Occipital lobe (tissue), 2 donors: ENCODE measurements around the gene GPHN. TPM values are rescaled to one million over a fixed set of nuclear protein-coding genes. Genes with fewer than 3 reads are reported as not detected.

Experiments
- DNase-seq: peaks from one replicate; lab custom pipeline; 2025; lab: John Stamatoyannopoulos, UW
- total RNA-seq: library from RNA; depleted of rRNA; stranded (reverse); fragments of >200 nt; gene quantifications from one replicate; pipeline ENCODE4 v1.2.3, GENCODE V29; 2014

The GPHN gene
- total RNA-seq, 1 donor from 2014 or later = 110 TPM

DNA sequence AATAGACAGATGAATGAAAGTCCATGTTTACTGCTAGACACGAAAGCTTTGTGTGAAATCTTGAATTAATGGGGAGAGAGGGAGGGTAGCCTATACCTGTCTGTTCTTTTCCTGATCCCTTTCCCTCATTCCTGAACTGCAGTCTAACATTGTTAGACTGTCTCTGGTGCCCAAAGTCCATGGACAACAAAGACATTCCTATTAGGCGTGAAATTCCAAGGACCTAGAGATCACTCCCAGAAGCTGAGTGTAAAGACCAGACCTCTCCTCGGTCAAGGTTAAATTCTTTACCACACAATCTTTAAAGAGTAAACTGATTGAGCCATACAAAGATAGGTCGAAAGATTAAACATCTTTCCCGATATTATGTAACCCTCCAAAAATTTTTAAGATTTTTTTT, 410.6 kb downstream of the GPHN start:
- DNase-seq = no peak

- no peak for DNase-seq
These were observed 412.2 kb downstream of the GPHN start for GRCh38 chr14:66920196-66920595.

- DNase-seq = no peak
These were observed 415.3 kb downstream of the GPHN start for GRCh38 chr14:66923251-66923650.

GRCh38 chr14:66939409-66939808, 431.5 kb downstream of the GPHN start:
- no peak for DNase-seq

DNA sequence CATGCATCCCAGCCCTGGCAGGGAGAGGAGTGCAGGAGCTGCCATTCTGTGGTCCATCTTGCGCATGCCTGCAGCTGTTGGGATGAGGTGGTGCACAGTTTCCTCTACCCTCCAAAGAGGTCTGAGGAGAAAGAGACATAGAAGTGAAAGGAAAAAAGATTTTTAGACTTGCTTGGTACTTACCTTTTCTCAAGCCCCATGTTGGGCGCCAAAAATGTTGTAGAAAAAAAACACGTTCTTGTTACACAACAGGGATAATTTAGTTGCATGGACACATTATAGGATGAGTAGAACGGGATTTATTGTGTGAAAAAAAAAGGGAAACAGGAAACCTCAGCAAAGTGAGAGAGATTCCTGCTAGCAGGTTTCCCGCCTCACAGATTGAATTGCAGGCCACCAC, 436.9 kb downstream of the GPHN start:
- no peak for DNase-seq

- no peak for DNase-seq
These were observed 447.2 kb downstream of the GPHN start for GRCh38 chr14:66955159-66955558.

DNA sequence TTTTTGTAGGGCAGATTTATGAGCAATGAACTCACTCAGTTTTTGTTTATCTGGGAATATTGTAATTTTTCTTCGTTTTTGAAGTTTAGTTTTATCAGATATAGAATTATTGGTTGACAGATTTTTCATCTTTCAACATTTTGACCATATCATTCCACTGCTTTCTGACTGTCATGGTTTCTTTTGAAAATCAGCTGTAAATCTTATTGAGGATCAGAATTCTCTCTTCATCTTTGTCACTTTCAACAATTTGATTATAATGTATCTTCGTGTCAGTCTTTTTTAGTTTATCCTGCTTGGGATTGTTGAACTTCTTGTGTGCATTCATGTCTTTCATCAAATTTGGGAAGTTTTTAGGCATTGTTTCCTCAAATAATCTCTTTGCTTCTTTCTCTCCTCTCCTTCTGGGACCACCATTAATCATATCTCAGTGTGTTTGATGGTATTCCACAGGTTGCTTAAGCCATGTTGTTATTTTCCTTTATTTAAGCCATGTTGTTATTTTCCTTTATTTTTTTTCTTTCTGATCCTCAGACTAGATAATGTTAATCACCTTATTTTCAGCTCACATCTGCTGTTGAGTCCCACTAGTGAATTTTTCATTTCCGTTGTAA, 451.6 kb downstream of the GPHN start:
- DNase-seq = no peak

DNA sequence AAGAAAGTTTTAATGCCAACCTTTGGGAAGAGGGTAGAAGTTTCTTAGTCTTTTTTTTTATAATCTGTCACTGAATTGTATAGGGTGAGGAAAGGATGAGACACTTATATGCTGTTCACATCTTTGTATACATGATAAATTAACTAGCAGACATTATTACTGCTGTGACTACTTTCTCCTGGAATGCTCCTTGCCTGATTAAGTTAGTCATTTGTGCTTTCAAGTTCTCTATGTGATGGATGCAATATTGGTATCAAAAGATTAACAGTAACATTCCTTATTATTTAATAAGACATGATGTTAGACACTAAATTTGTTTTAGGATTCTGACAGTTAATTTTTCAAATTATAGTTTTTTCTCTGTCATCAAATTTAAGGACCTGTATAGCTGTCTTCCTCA, 457.9 kb downstream of the GPHN start:
- no peak for DNase-seq

DNA sequence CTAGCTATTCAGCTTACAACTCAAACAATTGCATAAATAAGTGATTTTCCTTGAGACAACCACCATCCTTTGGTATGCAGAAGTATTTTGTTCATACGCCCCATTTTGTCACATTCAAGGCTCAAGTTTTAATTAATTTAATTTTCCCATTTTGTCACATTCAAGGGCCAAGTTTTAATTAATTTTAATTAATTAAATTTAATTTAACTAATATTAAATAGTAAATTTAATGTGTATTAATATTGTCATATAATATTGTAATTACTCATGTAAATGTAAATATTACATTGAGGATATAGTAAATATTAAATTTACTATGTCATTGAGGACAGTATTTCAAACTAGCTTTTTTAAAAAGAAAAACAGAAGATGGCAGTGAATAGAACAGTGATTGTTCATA, 464.5 kb downstream of the GPHN start:
- DNase-seq = no peak

- DNase-seq = no peak
These were observed 466.6 kb downstream of the GPHN start for GRCh38 chr14:66974397-66975025.

DNA sequence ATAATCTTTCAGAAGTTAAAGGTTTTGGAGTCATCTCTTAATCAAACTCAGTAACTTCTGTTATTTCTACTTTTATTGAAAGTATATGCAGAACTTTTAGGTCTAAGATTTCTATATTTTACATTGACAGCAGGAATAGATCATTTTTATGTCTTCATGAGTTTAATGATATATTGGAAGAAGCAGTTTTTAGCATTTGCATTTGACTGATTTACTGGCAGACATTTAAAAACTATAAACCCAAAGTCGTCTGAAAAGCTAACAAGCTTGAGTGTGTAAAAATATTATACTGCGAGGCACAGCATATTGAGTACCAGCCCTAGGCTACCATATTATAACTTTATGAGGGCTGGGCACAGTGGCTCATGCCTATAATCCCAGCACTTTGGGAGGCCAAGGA, 467.3 kb downstream of the GPHN start:
- DNase-seq = no peak

DNA sequence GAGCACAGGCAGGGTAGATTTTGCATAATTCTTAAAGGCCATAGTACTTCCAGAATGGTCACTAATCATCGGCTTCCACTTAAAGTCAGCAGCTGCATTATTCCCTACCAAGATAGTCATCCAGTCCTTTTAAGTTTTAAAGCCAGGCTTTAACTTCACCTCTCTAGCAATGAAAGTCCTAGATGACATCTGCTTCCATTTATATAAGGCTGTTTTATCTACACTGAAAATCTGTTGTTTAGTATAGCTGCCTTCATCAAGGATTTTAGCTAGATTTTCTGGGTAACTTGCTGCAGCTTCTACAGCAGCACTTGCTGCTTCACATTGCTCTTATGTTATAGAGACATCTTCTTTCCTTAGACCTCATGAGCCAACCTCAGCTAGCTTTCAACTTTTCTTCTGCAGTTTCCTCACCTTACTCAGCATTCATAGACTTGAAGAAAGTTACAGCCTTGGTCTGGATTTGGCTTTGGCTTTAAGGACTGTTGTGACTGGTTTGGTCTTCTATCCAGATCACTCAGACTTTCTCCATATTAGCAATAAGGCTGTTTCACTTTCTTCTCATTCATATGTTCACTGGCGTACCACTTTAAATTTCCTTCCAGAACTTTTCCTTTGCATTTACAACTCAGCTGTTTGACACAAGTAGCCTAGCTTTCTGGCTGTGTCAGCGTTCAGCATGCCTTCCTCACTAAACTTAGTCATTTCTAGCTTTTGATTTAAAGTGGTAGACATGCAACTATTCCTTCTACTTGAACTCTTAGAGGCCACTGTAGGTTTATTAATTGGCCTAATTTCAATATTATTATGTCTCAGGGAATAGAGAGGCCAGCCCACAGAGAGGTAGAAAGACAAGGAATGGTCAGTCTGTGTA, 471.4 kb downstream of the GPHN start:
- DNase-seq = no peak

DNA sequence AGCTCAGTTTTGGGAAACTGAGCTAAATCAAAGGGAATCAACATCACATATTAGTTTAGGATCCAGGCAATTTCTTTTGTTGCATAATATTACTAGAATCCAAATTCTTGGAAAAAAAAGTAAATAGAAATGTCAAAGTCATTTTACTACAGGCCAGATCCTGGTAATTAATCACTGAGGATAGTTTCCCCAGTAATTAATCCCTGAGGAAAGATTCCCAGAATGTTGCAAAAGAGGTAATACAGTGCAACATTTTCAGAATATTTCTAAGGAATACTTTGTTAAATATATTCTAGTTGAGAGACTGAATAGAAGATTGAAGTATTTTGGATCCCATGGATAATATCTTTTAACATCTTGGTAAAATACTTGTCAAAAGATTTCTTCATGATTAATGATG, 474.3 kb downstream of the GPHN start:
- no peak for DNase-seq

- DNase-seq = no peak
These were observed 484.8 kb downstream of the GPHN start for GRCh38 chr14:66992776-66993175.

DNA sequence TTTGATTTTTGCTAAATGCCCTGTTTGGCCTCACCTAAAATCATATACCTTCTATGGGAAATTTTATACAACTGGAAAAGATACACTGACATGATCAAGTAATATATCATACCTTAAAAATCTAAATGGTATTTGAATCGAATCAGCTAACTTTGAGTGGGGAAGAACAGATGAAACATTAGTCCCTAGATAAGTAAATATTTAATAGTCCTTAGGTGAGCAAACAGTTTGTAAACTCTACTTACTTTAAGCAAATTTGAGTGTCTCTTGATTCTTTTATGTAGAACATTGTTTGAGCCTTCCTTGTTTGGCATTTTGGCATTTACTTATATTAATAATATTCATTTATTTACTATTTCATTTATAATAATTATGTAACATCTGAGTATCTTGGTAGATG, 485.6 kb downstream of the GPHN start:
- no peak for DNase-seq

DNA sequence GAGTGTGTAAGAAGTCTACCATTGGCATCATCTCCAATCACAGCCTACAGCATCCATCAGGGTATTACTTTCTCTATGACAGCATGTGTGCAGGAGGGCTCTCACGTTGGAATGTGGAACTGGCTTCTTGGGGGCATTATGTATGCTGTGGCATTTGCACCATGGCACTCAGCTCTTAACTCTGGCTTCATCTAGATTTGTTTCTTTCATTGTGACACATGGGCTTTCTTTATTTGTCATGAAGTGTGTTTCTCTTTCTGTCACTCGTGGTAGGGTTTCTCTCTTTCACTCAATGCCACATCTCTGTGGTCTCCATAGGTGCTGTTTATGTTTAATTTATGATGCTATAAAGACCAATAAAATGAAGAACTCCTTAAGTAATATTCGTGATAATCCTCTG, 490.1 kb downstream of the GPHN start:
- DNase-seq = no peak

GRCh38 chr14:66999978-67000377, 492.0 kb downstream of the GPHN start:
- DNase-seq = no peak

DNA sequence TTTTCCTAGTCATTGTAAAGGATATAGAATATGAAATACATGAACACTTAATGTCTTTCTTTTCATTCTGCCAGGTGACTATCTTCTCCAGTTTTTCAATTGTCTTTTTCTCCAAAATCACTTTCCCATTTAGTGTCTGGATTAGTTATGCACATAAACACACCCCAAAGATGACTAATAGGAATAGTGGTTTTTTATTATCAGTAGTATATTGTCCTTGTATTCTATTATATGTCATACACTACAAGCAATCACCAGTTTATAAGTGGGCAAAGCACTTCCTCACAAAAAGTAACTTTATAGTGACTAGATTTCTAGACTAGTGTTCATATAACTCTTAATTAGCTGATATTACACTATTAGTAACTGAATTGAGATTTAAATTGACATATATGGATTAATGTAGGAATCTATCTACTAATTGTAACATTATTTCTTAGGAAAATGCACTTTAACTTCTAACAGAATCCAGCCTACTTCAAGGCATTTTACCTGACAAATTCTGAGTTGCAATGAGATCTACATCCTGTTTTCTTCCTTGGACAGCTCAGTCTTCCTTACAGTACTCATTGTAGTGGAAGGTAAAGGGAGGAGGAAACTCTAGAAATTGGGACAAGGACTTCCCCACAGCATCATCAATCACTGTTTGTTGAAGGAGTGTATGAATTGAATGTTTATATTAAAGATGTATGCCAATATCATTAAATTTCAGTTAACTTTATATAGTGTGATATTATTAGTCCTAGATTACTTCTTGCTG, 495.2 kb downstream of the GPHN start:
- no peak for DNase-seq

DNA sequence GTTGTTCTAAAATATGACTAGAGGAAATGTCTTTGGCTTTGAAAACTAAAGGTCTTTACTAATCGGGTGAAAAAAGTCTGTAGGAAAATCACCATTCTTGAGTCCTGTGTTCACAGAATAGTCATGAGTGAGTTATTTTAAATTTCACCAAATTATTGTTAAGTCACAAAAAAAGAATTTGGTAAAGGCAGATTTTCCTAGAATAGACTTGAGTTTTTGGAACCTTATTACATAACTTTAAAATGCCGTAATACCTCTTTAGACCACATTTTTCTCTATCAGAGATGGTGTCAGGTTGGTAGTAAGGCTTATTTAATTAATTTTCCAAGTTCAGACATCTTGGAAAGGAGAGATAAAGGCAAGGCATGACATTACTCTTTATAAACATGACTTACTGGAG, 496.6 kb downstream of the GPHN start:
- DNase-seq = no peak

DNA sequence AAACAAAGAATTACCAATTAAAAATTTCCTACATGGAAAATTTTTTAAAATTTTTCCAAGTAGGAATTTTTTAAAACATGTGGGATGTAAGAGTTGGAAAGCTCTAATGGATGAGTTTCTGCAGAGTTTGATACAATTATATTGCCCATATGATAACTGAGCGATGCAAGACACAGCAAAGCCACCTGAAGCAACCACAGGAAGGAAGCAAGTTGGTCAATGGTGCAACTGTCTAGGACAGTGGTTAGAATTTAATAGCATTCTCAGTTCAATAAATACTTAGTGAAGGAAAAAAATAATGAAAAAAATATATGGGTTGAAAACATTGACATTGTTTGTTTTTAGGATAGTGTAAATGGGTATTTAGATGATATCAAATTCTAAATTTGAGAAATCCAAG, 502.7 kb downstream of the GPHN start:
- no peak for DNase-seq

DNA sequence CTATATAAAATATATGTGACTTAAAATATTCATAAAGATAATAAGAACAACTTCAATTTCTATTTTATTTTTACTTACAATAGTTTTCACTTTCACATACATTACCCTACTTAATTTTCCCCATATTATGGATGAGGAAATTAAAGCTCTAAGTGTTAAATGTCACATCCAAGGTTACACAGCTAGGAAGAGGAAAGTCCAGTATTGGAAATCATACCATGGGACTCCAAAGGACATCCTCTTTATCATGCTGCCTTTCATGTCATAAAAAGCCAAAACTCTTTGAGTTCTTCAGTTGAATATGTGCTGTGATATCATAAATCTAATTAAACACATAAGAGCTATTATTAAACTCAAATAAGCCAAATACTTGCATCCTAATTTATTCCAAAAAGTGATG, 508.9 kb downstream of the GPHN start:
- no peak for DNase-seq

- no peak for DNase-seq
These were observed 510.8 kb downstream of the GPHN start for GRCh38 chr14:67018720-67019119.
